H1 (cell line): ENCODE results near the gene HERC5. TPM values are rescaled to one million over a fixed set of nuclear protein-coding genes. Genes with fewer than 3 reads are reported as not detected.

Experiments
- CTCF ChIA-PET: fragments of 300-600 bp; sonication (Branson Sonifier 250); formaldehyde crosslinking; loops from one replicate; lab custom pipeline; 2021; ENCODE audit not compliant: partially characterized antibody; lab: Charles Lee
- POLR2A ChIA-PET: fragments of 300-600 bp; sonication (Branson Sonifier 250); formaldehyde crosslinking; loops from one replicate; lab custom pipeline; 2021; ENCODE audit warnings: inconsistent platforms; ENCODE audit not compliant: partially characterized antibody; lab: Charles Lee
- DNase-seq, 2 experiments: peaks; one replicate each; pipeline versions ENCODE4 v3.0.0 to v3.0.0-alpha.2; 2010 to 2022; ENCODE audit warnings: low spot score in 2 of 2, low read depth in 1 of 2, mixed read lengths in 1 of 2
- FAIRE-seq: peaks from 2 replicates; lab custom pipeline; 2011; peaks lifted over from hg19 to GRCh38; lab: Jason Lieb, UNC
- H2AFZ ChIP-seq: 2 replicates; pipeline ENCODE4 v1.8.1; 2012; ENCODE audit warnings: low read length, inconsistent platforms
- H2AK5ac ChIP-seq: 2 replicates; pipeline ENCODE4 v1.6.1; 2013; ENCODE audit warnings: low read depth, low read length
- H2BK120ac ChIP-seq: replicated peaks from 2 replicates; pipeline ENCODE3; 2013; ENCODE audit warnings: low read depth, low read length, inconsistent platforms
- H2BK12ac ChIP-seq: 2 replicates; pipeline ENCODE4 v1.6.1; 2013; ENCODE audit warnings: low read depth, low read length
- H2BK15ac ChIP-seq: 2 replicates; pipeline ENCODE4 v1.6.1; 2013; ENCODE audit warnings: low read length
- H2BK20ac ChIP-seq: 2 replicates; pipeline ENCODE4 v1.6.1; 2013; ENCODE audit warnings: low read length
- H2BK5ac ChIP-seq: 2 replicates; pipeline ENCODE4 v1.6.1; 2013; ENCODE audit warnings: low read depth, low read length
- H3K14ac ChIP-seq: 2 replicates; pipeline ENCODE4 v1.6.1; 2013; ENCODE audit warnings: inconsistent platforms; ENCODE audit not compliant: insufficient read length
- H3K18ac ChIP-seq: 2 replicates; pipeline ENCODE4 v1.6.1; 2013; ENCODE audit warnings: low read length; ENCODE audit errors: extremely low read depth
- H3K23ac ChIP-seq: 2 replicates; pipeline ENCODE4 v1.6.1; 2013; ENCODE audit warnings: inconsistent platforms; ENCODE audit not compliant: insufficient read length
- H3K23me2 ChIP-seq: 2 replicates; pipeline ENCODE4 v1.6.1; 2013; ENCODE audit warnings: low read depth, low read length
- H3K27ac ChIP-seq: 2 replicates; pipeline ENCODE4 v1.6.1; 2011; ENCODE audit warnings: low read depth, low read length, inconsistent platforms
- H3K27me3 ChIP-seq, 4 experiments: replicated peaks in 1 of 4; 1 replicate in 1 of 4; 2 replicates in 3 of 4; pipeline versions ENCODE4 v1.6.1 to v1.8.1; 2011 to 2013; ENCODE audit warnings: low read length in 3 of 4, mild to moderate bottlenecking in 3 of 4, inconsistent platforms in 2 of 4, mixed read lengths in 2 of 4, moderate library complexity in 1 of 4; ENCODE audit not compliant: control insufficient read depth in 3 of 4, insufficient read depth in 3 of 4; ENCODE audit errors: extremely low read depth in 1 of 4
- H3K36me3 ChIP-seq, 4 experiments: 2 replicates each; pipeline versions ENCODE4 v1.6.1 to v1.8.1; 2011 to 2013; ENCODE audit warnings: mild to moderate bottlenecking in 4 of 4, low read length in 3 of 4, moderate library complexity in 2 of 4, control low read depth in 1 of 4, inconsistent platforms in 1 of 4; ENCODE audit not compliant: insufficient read depth in 4 of 4, control insufficient read depth in 2 of 4
- H3K4ac ChIP-seq: replicated peaks from 2 replicates; pipeline ENCODE3; 2013; ENCODE audit warnings: low read length, low read depth, mixed read lengths, inconsistent platforms; ENCODE audit not compliant: insufficient read length
- H3K4me1 ChIP-seq, 4 experiments: replicated peaks in 1 of 4; 1 replicate in 1 of 4; 2 replicates in 3 of 4; pipeline versions ENCODE4 v1.6.1 to v1.8.1; 2011 to 2013; ENCODE audit warnings: low read length in 3 of 4, inconsistent platforms in 2 of 4, mixed read lengths in 1 of 4; ENCODE audit not compliant: insufficient read depth in 4 of 4, control insufficient read depth in 3 of 4
- H3K4me2 ChIP-seq, 2 experiments: 2 replicates each; pipeline versions ENCODE4 v1.6.1 to v1.8.1; 2011 to 2013; ENCODE audit warnings: low read depth in 2 of 2, low read length in 2 of 2, control low read depth in 1 of 2, inconsistent platforms in 1 of 2, mild to moderate bottlenecking in 1 of 2; ENCODE audit not compliant: insufficient read depth in 1 of 2
- H3K4me3 ChIP-seq, 4 experiments: fragments of 200-600, 300-600 bp in 1 of 4; sonication (generic), shearing (Covaris generic), sonication (Bioruptor Twin) in 1 of 4; 2 replicates each; pipeline versions ENCODE4 v1.5.1 to v1.8.1; 2011 to 2016; ENCODE audit warnings: low read length in 4 of 4, low read depth in 3 of 4, control low read depth in 2 of 4, inconsistent platforms in 2 of 4, mild to moderate bottlenecking in 2 of 4, mixed read lengths in 1 of 4, moderate library complexity in 1 of 4; ENCODE audit not compliant: insufficient read depth in 2 of 4; ENCODE audit errors: extremely low read depth in 1 of 4
- H3K56ac ChIP-seq: replicated peaks from 2 replicates; pipeline ENCODE3; 2013; ENCODE audit warnings: low read depth, mild to moderate bottlenecking, mixed read lengths, low read length, inconsistent platforms; ENCODE audit not compliant: insufficient read length
- H3K79me1 ChIP-seq: 2 replicates; pipeline ENCODE4 v1.6.1; 2013; ENCODE audit warnings: low read depth, low read length, control low read depth
- H3K79me2 ChIP-seq, 2 experiments: 2 replicates each; pipeline versions ENCODE4 v1.6.1 to v1.8.1; 2012 to 2013; ENCODE audit warnings: low read length in 2 of 2, mild to moderate bottlenecking in 2 of 2, inconsistent platforms in 1 of 2; ENCODE audit not compliant: insufficient read depth in 2 of 2, control insufficient read depth in 1 of 2
- H3K9ac ChIP-seq, 4 experiments: replicated peaks in 1 of 4; 1 replicate in 1 of 4; 2 replicates in 3 of 4; pipeline versions ENCODE4 v1.6.1 to v1.8.1; 2011 to 2013; ENCODE audit warnings: low read depth in 3 of 4, low read length in 3 of 4, control low read depth in 2 of 4, mild to moderate bottlenecking in 2 of 4, moderate library complexity in 2 of 4, inconsistent platforms in 1 of 4; ENCODE audit errors: extremely low read depth in 1 of 4
- H3K9me3 ChIP-seq, 2 experiments: 2 replicates each; pipeline versions ENCODE4 v1.6.1 to v1.8.1; 2012 to 2013; ENCODE audit warnings: mild to moderate bottlenecking in 2 of 2, moderate library complexity in 2 of 2, control low read depth in 1 of 2, inconsistent platforms in 1 of 2, low read depth in 1 of 2, low read length in 1 of 2, mixed read lengths in 1 of 2; ENCODE audit not compliant: insufficient read depth in 2 of 2
- H4K20me1 ChIP-seq, 2 experiments: replicated peaks in 1 of 2; 2 replicates each; pipeline versions ENCODE3 to v1.8.1; 2011 to 2013; ENCODE audit warnings: inconsistent platforms in 2 of 2, low read length in 2 of 2, mild to moderate bottlenecking in 1 of 2; ENCODE audit not compliant: insufficient read depth in 2 of 2, control insufficient read depth in 1 of 2
- H4K5ac ChIP-seq: 2 replicates; pipeline ENCODE4 v1.6.1; 2013; ENCODE audit warnings: low read length, low read depth, mixed read lengths, inconsistent platforms; ENCODE audit not compliant: insufficient read length
- H4K8ac ChIP-seq: 2 replicates; pipeline ENCODE4 v1.8.0; 2013; ENCODE audit warnings: mild to moderate bottlenecking, moderate library complexity, low read length, inconsistent platforms; ENCODE audit not compliant: insufficient read depth; ENCODE audit errors: extremely low read depth
- H4K91ac ChIP-seq: replicated peaks from 2 replicates; pipeline ENCODE3; 2013; ENCODE audit warnings: low read length, mixed read lengths, inconsistent platforms; ENCODE audit not compliant: insufficient read length
- HDAC2 ChIP-seq, 2 experiments: fragments of 300-600 bp in 1 of 2; sonication (generic) in 1 of 2; IDR thresholded peaks; 2 replicates each; pipeline ENCODE4 v1.6.1; 2011 to 2012; ENCODE audit warnings: low read depth in 2 of 2, low read length in 2 of 2, mild to moderate bottlenecking in 2 of 2, moderate library complexity in 2 of 2, borderline replicate concordance in 1 of 2, inconsistent platforms in 1 of 2
- JUN ChIP-seq: IDR thresholded peaks from 2 replicates; pipeline ENCODE4 v1.6.1; 2011; ENCODE audit warnings: low read depth, mild to moderate bottlenecking, improper control_type of control experiment, low read length
- WGBS, 2 experiments: shearing (Covaris generic) in 1 of 2; methylation state at CpG; one replicate each; pipeline versions ENCODE4 v1.1.6 to v1.1.7; 2013 to 2015; ENCODE audit warnings: low lambda C conversion rate in 2 of 2, mixed read lengths in 2 of 2, inconsistent platforms in 1 of 2, low coverage in 1 of 2, missing lambda C conversion rate in 1 of 2; ENCODE audit not compliant: insufficient replicate concordance in 2 of 2, insufficient coverage in 1 of 2, insufficient read length in 1 of 2; ENCODE audit errors: extremely low coverage in 1 of 2, missing lambda C conversion rate in 1 of 2; 5-methylcytosine and 5-hydroxymethylcytosine counted together
- polyA plus RNA-seq, 7 experiments: library from polyadenylated mRNA; depleted of rRNA in 3 of 7; stranded (reverse) in 5 of 7; unstranded in 2 of 7; fragments of >200 nt in 5 of 7; fragments of 200-250 nt in 2 of 7; gene quantifications; 1 replicate in 5 of 7; 2 replicates in 1 of 7; 4 replicates in 1 of 7; pipeline versions ENCODE4 v1.2.1 to v1.2.3, GENCODE V29; 2011 to 2013; ENCODE audit warnings: missing spikeins in 2 of 7, mixed read lengths in 2 of 7
- total RNA-seq: library from RNA; stranded (reverse); fragmentation: NEBNext Ultra II Directional; extraction: Animal tissue kit (Norgen Biotek cat#: 25700); gene quantifications from 2 replicates; pipeline ENCODE4 v1.2.1, GENCODE V29; 2021

HERC5 gene
- total and polyA plus RNA-seq, 2 of the 8 experiments (the other 6 are each of a cell fraction or from before 2014, with no cell fraction given) = 6.6 to 20.7 TPM

- TF ChIP-seq JUN = no peak
- TF ChIP-seq HDAC2 (IDR thresholded peaks at IDR 0.05; ENCODE audit: borderline replicate concordance in 1 of 2, low read depth in 2 of 2, low read length in 2 of 2) = no peak
- TF ChIP-seq, all 59 proteins: peak for 0
- no peak for FAIRE-seq
- H2BK120ac ChIP-seq = no peak overlapping the region
- no peak overlapping the region for H3K4ac ChIP-seq
- POLR2A ChIA-PET = no interaction called here
- H4K8ac ChIP-seq = no peak overlapping the region
- H3K27me3 ChIP-seq = no peaks in the 10 kb centered on the region
- WGBS, 2 experiments = 88% methylated on average over 3 of the region's 3 CpGs; no CpG with 5 or more reads in 1 of the 2 experiments
- H3K23me2 ChIP-seq = no peaks in the 10 kb centered on the region
- H3K79me1 ChIP-seq = no peaks in the 10 kb centered on the region
- H3K23ac ChIP-seq = no peak overlapping the region
- H2BK15ac ChIP-seq = no peak overlapping the region
- H3K14ac ChIP-seq = no peak overlapping the region
- DNase-seq = no peak
- H2BK5ac ChIP-seq = no peak overlapping the region
- H2BK20ac ChIP-seq = no peak overlapping the region
- no peak overlapping the region for H2AFZ ChIP-seq
- no peak overlapping the region for H4K91ac ChIP-seq
- H3K36me3 ChIP-seq = peaks cover 0 to 14% (median 4%) of the 10 kb centered on the region in 4 experiments; a peak in 4 of 8 replicates
- no peak overlapping the region for H3K27ac ChIP-seq
- H3K4me2 ChIP-seq = no peak overlapping the region
- peaks cover 0 to 3% (median 1%) of the 10 kb centered on the region in 4 experiments; a peak in 3 of 7 replicates for H3K4me1 ChIP-seq
- H3K56ac ChIP-seq = no peak overlapping the region
- no peak overlapping the region for H3K4me3 ChIP-seq
- H3K79me2 ChIP-seq = peaks cover 0 to 8% of the 10 kb centered on the region in 2 experiments; a peak in 2 of 4 replicates
- no peak overlapping the region for H3K9ac ChIP-seq
- CTCF ChIA-PET = interaction anchor here (0.7 to 7.7 kb wide), 13 partner anchors 8 to 305 kb away, joined by 3 to 112 read pairs (median 4); partner anchors contain the start of gene HERC5
- H3K18ac ChIP-seq = no peak overlapping the region
- no peaks in the 10 kb centered on the region for H4K20me1 ChIP-seq
- no peak overlapping the region for H4K5ac ChIP-seq
- H3K9me3 ChIP-seq = no peaks in the 10 kb centered on the region
- H2AK5ac ChIP-seq = no peak overlapping the region
- H2BK12ac ChIP-seq = no peak overlapping the region; the same call in 1 of the 2 replicates
Measured at GRCh38 chr4:88516746-88517145, 59.8 kb downstream of the HERC5 start.
